NT2/D1 (cell line): ENCODE data around the gene RIMKLB.
A peak's percentile ranks its signal among the peaks of the same experiment; 100 is the strongest.
"Not testable (repeated sequence)": the region's sequence is repeated elsewhere in the genome, so short reads cannot be mapped to it uniquely, and the experiment has no call there.

Experiments used
- DNase-seq: peaks from one replicate; pipeline ENCODE4 v3.0.0-alpha.2; 2011; ENCODE audit warnings: low read depth, low spot score
- H3K27me3 ChIP-seq: 2 replicates; pipeline ENCODE4 v1.6.0; 2011; ENCODE audit warnings: mild to moderate bottlenecking; ENCODE audit not compliant: insufficient read length, insufficient read depth
- H3K36me3 ChIP-seq: 2 replicates; pipeline ENCODE4 v1.6.1; 2011; ENCODE audit warnings: mild to moderate bottlenecking, low read length, mixed read lengths; ENCODE audit not compliant: insufficient read depth, insufficient read length
- H3K4me1 ChIP-seq: 2 replicates; pipeline ENCODE4 v1.5.1; 2011; ENCODE audit not compliant: insufficient read depth, insufficient read length
- H3K4me3 ChIP-seq: 2 replicates; pipeline ENCODE4 v1.5.1; 2011; ENCODE audit warnings: low read depth; ENCODE audit not compliant: insufficient read length
- H3K9ac ChIP-seq: 2 replicates; pipeline ENCODE4 v1.6.0; 2011; ENCODE audit warnings: low read depth; ENCODE audit not compliant: insufficient read length
- H3K9me3 ChIP-seq: 2 replicates; pipeline ENCODE4 v1.5.1; 2011; ENCODE audit warnings: mild to moderate bottlenecking, low read length; ENCODE audit not compliant: insufficient read depth
- SUZ12 ChIP-seq: IDR thresholded peaks from 2 replicates; pipeline ENCODE4 v1.6.1; 2011; ENCODE audit not compliant: insufficient read length, insufficient read depth; ENCODE audit errors: extremely low read depth
- YY1 ChIP-seq: IDR thresholded peaks from 2 replicates; pipeline ENCODE4 v1.6.1; 2011; ENCODE audit not compliant: insufficient read length, insufficient read depth
- ZNF274 ChIP-seq: IDR thresholded peaks from 2 replicates; pipeline ENCODE4 v1.6.1; 2011; ENCODE audit warnings: mild to moderate bottlenecking, low read depth, low read length

Gene RIMKLB

GRCh38 chr12:8817856-8818255 is 120.1 kb downstream of the RIMKLB start:
- DNase-seq = no peak
- Histone ChIP-seq H3K4me1 (peaks cover 5% of the 10 kb centered on the region), H3K27me3 (no peaks in the 10 kb centered on the region), H3K4me3 (no peak overlapping the region), H3K36me3 (no peaks in the 10 kb centered on the region), H3K9me3 (no peaks in the 10 kb centered on the region), H3K9ac (no peak overlapping the region)
- TF ChIP-seq SUZ12 = no peak
- no peak for TF ChIP-seq YY1
- no peak for TF ChIP-seq ZNF274

- H3K4me1 ChIP-seq = peaks cover 5% of the 10 kb centered on the region
These were observed 120.7 kb downstream of the RIMKLB start for GRCh38 chr12:8818526-8818925.

GRCh38 chr12:8819666-8819980 is 121.8 kb downstream of the RIMKLB start:
- no peaks in the 10 kb centered on the region for H3K36me3 ChIP-seq
- H3K9me3 ChIP-seq = no peaks in the 10 kb centered on the region
- H3K4me1 ChIP-seq = peaks cover 5% of the 10 kb centered on the region
- H3K27me3 ChIP-seq = no peaks in the 10 kb centered on the region
- DNase-seq = no peak
- H3K9ac ChIP-seq = no peak overlapping the region
- H3K4me3 ChIP-seq = no peak overlapping the region
- no peak for TF ChIP-seq YY1
- no peak for TF ChIP-seq SUZ12
- no peak for TF ChIP-seq ZNF274

More at GRCh38 chr12:8818526-8818925, 120.7 kb downstream of the RIMKLB start:
- no peak for TF ChIP-seq ZNF274
- TF ChIP-seq SUZ12 = no peak
- no peak for TF ChIP-seq YY1
- DNase-seq = no peak
- no peaks in the 10 kb centered on the region for H3K27me3 ChIP-seq
- no peak overlapping the region for H3K9ac ChIP-seq
- no peaks in the 10 kb centered on the region for H3K36me3 ChIP-seq
- H3K9me3 ChIP-seq = no peaks in the 10 kb centered on the region
- H3K4me3 ChIP-seq = no peak overlapping the region

GRCh38 chr12:8820676-8821407 is 123.1 kb downstream of the RIMKLB start:
- H3K27me3 ChIP-seq, H3K9me3 ChIP-seq, H3K4me1 ChIP-seq, DNase-seq, H3K36me3 ChIP-seq, H3K9ac ChIP-seq, H3K4me3 ChIP-seq: not testable (repeated sequence)

- H3K4me3 ChIP-seq = no peak overlapping the region
- H3K9me3 ChIP-seq = no peaks in the 10 kb centered on the region
- no peak overlapping the region for H3K9ac ChIP-seq
- H3K4me1 ChIP-seq = peaks cover 5% of the 10 kb centered on the region
- no peaks in the 10 kb centered on the region for H3K36me3 ChIP-seq
- H3K27me3 ChIP-seq = no peaks in the 10 kb centered on the region
- DNase-seq = no peak
- TF ChIP-seq ZNF274 (no peak), SUZ12 (no peak), YY1 (no peak)
These were observed 123.8 kb downstream of the RIMKLB start for GRCh38 chr12:8821591-8821990.

- Histone ChIP-seq H3K36me3 (no peaks in the 10 kb centered on the region), H3K4me3 (no peak within 1 kb of the TSS), H3K27me3 (no peaks in the 10 kb centered on the region), H3K9me3 (no peaks in the 10 kb centered on the region), H3K4me1 (peaks cover 5% of the 10 kb centered on the region), H3K9ac (no peak within 1 kb of the TSS)
- no peak for DNase-seq
- no peak for TF ChIP-seq ZNF274
- TF ChIP-seq SUZ12 = no peak
- no peak for TF ChIP-seq YY1
These were observed 124.5 kb downstream of the RIMKLB start, which contains the start of gene A2ML1 for GRCh38 chr12:8822298-8822697. TSS of gene A2ML1 (plus strand) at chr12:8822621. CDS start at chr12:8822652, 31 bp downstream.

GRCh38 chr12:8823565-8824300 is 125.9 kb downstream of the RIMKLB start:
- H3K36me3 ChIP-seq = no peaks in the 10 kb centered on the region
- H3K4me3 ChIP-seq = no peak overlapping the region
- H3K27me3 ChIP-seq = no peaks in the 10 kb centered on the region
- DNase-seq = peak; percentile 95
- no peak for TF ChIP-seq ZNF274
- TF ChIP-seq SUZ12 = no peak
- no peak for TF ChIP-seq YY1
- peaks cover 9% of the 10 kb centered on the region for H3K4me1 ChIP-seq
- H3K9me3 ChIP-seq = no peaks in the 10 kb centered on the region
- peak overlapping the region; percentile 2 for H3K9ac ChIP-seq
